HepG2 (cell line): ENCODE data around the gene CDH1. TPM values are rescaled to one million over a fixed set of nuclear protein-coding genes. Genes with fewer than 3 reads are reported as not detected.

ENCODE experiments used
- ETV5 ChIP-seq: IDR thresholded peaks from 2 replicates; pipeline ENCODE4 v1.6.1; 2018; ENCODE audit warnings: missing biosample characterization, missing genetic modification reagents, inconsistent platforms, borderline replicate concordance
- GPN1 ChIP-seq: sonication (generic); formaldehyde crosslinking; IDR thresholded peaks from 2 replicates; pipeline ENCODE4 v1.5.1; 2020; ENCODE audit warnings: missing genetic modification reagents, borderline replicate concordance
- HNRNPUL1 ChIP-seq: fragments of 200-400 bp; formaldehyde crosslinking; IDR thresholded peaks from 2 replicates; pipeline ENCODE4 v1.6.1; 2017; ENCODE audit warnings: low read depth, mild to moderate bottlenecking, low read length, moderate library complexity
- KAT8 ChIP-seq: IDR thresholded peaks from 2 replicates; pipeline ENCODE4 v1.6.1; 2016; ENCODE audit warnings: missing genetic modification reagents, missing compliant biosample characterization
- NR2C2 ChIP-seq: sonication (generic); formaldehyde crosslinking; IDR thresholded peaks from 2 replicates; pipeline ENCODE4 v1.4.0; 2020; ENCODE audit warnings: missing genetic modification reagents, mild to moderate bottlenecking, moderate library complexity, borderline replicate concordance
- TBX2 ChIP-seq: sonication (generic); formaldehyde crosslinking; IDR thresholded peaks from 2 replicates; pipeline ENCODE4 v1.5.0; 2020; ENCODE audit warnings: missing genetic modification reagents, mild to moderate bottlenecking, borderline replicate concordance
- TBX3 ChIP-seq: fragments of 450-650 bp; IDR thresholded peaks from 2 replicates; pipeline ENCODE4 v1.6.1; 2017; ENCODE audit warnings: antibody characterized with exemption, mild to moderate bottlenecking, inconsistent platforms, borderline replicate concordance
- TSC22D2 ChIP-seq: sonication (generic); formaldehyde crosslinking; IDR thresholded peaks from 2 replicates; pipeline ENCODE4 v1.5.1; 2020; ENCODE audit warnings: missing genetic modification reagents, mild to moderate bottlenecking, borderline replicate concordance
- U2AF1 ChIP-seq: fragments of 200-400 bp; formaldehyde crosslinking; optimal IDR thresholded peaks from 2 replicates; pipeline ENCODE3; 2017; ENCODE audit warnings: mild to moderate bottlenecking, low read depth, low read length
- XBP1 ChIP-seq: sonication (generic); formaldehyde crosslinking; IDR thresholded peaks from 2 replicates; pipeline ENCODE4 v1.5.0; 2020; ENCODE audit warnings: missing genetic modification reagents
- ZBTB1 ChIP-seq: sonication (generic); formaldehyde crosslinking; IDR thresholded peaks from 2 replicates; pipeline ENCODE4 v1.4.0; 2020; ENCODE audit warnings: missing genetic modification reagents, borderline replicate concordance
- ZFP41 ChIP-seq: sonication (generic); formaldehyde crosslinking; IDR thresholded peaks from 2 replicates; pipeline ENCODE4 v1.4.0; 2020; ENCODE audit warnings: mild to moderate bottlenecking, missing genetic modification reagents, borderline replicate concordance
- ZNF276 ChIP-seq: sonication (generic); formaldehyde crosslinking; IDR thresholded peaks from 2 replicates; pipeline ENCODE4 v1.4.0; 2020; ENCODE audit warnings: mild to moderate bottlenecking, low read depth, missing genetic modification reagents
- ZNF33A ChIP-seq: sonication (generic); formaldehyde crosslinking; IDR thresholded peaks from 2 replicates; pipeline ENCODE4 v1.5.1; 2020; ENCODE audit warnings: missing genetic modification reagents, mild to moderate bottlenecking, moderate library complexity, borderline replicate concordance
- ZNF652 ChIP-seq: IDR thresholded peaks from 2 replicates; pipeline ENCODE4 v1.6.1; 2016; ENCODE audit warnings: low read depth, borderline replicate concordance
- ZSCAN20 ChIP-seq: sonication (generic); formaldehyde crosslinking; IDR thresholded peaks from 2 replicates; pipeline ENCODE4 v1.4.0; 2020; ENCODE audit warnings: missing genetic modification reagents, mild to moderate bottlenecking, borderline replicate concordance
- polyA plus RNA-seq, 8 experiments: library from polyadenylated mRNA; depleted of rRNA in 3 of 8; stranded (reverse) in 7 of 8; unstranded in 1 of 8; fragments of >200 nt; fragmentation: Illumina TruSeq in 4 of 8; extraction: Trizol in 4 of 8; gene quantifications; 2 replicates each; pipeline versions ENCODE4 v1.2.1 to v1.2.3, GENCODE V29; 2011 to 2016; ENCODE audit warnings: low read depth in 4 of 8, missing spikeins in 1 of 8, mixed read lengths in 1 of 8; ENCODE audit not compliant: insufficient read depth in 1 of 8
- total RNA-seq, 5 experiments: library from RNA; depleted of rRNA; stranded (reverse); fragments of >200 nt; fragmentation: Illumina TruSeq; extraction: Trizol; gene quantifications; 2 replicates each; pipeline ENCODE4 v1.2.3, GENCODE V29; 2016; ENCODE audit warnings: low read depth in 1 of 5
- TF ChIP-seq, protein P1 (sequence below), 2 experiments: sonication (generic) in 1 of 2; formaldehyde crosslinking in 1 of 2; IDR thresholded peaks; 2 replicates each; pipeline versions ENCODE4 v1.5.1 to v1.6.1; 2011 to 2020; ENCODE audit warnings: borderline replicate concordance in 1 of 2, low read depth in 1 of 2, low read length in 1 of 2, mild to moderate bottlenecking in 1 of 2, missing genetic modification reagents in 1 of 2, moderate library complexity in 1 of 2

The CDH1 gene
- total and polyA plus RNA-seq, 2 of the 13 experiments (the other 11 are each of a cell fraction or from before 2014, with no cell fraction given), result 0.95 to 9.8 TPM

DNA sequence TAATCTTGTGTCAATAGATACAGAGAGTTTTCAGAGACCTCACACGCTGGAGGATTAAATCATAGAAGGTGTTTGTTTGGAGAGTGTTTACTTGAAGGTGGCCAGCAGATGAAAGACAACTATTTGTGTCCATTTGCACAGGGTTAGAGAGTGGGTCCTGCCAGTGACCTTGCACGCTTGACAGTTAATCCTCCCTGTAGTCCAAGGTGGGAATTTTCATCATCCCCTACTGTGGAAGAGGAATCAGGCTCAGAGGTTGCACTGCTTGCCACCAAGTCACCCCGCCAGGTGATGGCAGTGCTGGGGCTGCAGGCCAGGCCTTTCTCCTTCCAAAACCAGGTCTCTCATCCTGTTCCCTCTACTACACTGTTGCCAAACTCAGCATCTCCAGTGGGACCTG lies 12.3 kb downstream of the CDH1 start (continued):
- TF ChIP-seq ZNF276 (CRISPR knock-in tag), result no peak
- peak; percentile 34; the same call in 1 of the 2 replicates for TF ChIP-seq ZNF652 (CRISPR knock-in tag)
- TF ChIP-seq GPN1 (CRISPR knock-in tag), result no peak
- TF ChIP-seq KAT8 (CRISPR knock-in tag), result peak; percentile 47; the same call in 1 of the 2 replicates
- no peak for TF ChIP-seq ZBTB1 (CRISPR knock-in tag)
- TF ChIP-seq TSC22D2 (CRISPR knock-in tag), result 0 out of 2 replicates have a peak, but pooled peaks have one; percentile 24
- TF ChIP-seq ZSCAN20 (CRISPR knock-in tag), result no peak
- TF ChIP-seq, protein P1, sequence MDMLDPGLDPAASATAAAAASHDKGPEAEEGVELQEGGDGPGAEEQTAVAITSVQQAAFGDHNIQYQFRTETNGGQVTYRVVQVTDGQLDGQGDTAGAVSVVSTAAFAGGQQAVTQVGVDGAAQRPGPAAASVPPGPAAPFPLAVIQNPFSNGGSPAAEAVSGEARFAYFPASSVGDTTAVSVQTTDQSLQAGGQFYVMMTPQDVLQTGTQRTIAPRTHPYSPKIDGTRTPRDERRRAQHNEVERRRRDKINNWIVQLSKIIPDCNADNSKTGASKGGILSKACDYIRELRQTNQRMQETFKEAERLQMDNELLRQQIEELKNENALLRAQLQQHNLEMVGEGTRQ (IDR thresholded peaks at IDR 0.05; ENCODE audit: low read depth, low read length), result no peak
- TF ChIP-seq, protein P1 (CRISPR knock-in tag; IDR thresholded peaks at IDR 0.05; ENCODE audit: borderline replicate concordance), result no peak
- no peak for TF ChIP-seq NR2C2 (CRISPR knock-in tag)
- TF ChIP-seq ZNF33A (CRISPR knock-in tag), result no peak
- peak; percentile 95 for TF ChIP-seq TBX2 (CRISPR knock-in tag)
- no peak; the same call in 1 of the 2 replicates for TF ChIP-seq ETV5 (CRISPR knock-in tag)
- TF ChIP-seq XBP1, result no peak
- no peak for TF ChIP-seq HNRNPUL1
- TF ChIP-seq ZFP41 (CRISPR knock-in tag), result no peak
- TF ChIP-seq TBX3, result peak; percentile 79; the same call in 1 of the 2 replicates
- TF ChIP-seq U2AF1, result no peak
